ENCODE results near the gene SNRPA. TPM values are rescaled to one million over a fixed set of nuclear protein-coding genes. Genes with fewer than 3 reads are reported as not detected.

SNRPA gene
- total and polyA plus RNA-seq, 2 of the 13 experiments (the other 11 are each of a cell fraction or from before 2014, with no cell fraction given) = 59.6 to 162 TPM

DNA sequence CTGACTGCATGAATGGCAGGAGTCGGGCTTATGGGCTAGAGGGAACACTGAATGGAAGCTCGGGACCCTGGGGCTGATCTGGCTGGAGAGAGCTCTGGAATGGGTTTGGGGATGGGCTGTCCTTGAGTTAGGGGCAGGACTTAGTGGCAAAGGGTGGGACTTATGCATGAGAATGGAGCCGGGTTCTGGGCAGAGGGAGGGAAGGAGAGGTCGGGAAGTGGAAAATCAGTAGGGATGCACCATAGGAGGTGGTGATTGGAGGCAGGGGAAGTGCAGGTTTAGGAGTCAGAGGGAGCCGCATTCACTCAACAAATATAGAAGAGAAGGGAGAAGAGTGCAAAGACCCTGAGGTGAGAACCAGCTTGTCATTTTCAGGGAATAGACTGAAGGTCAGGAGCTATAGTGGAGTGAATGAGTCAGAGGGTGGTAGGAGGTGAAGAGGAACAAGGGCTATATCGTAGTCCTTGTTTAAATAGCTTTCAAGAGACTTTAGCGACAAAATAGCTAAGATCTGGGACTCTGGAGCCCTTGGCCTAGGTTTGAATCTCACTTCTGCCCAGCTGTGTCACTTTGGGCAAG lies 27.8 kb downstream of the SNRPA start (continued):
- TF ChIP-seq ZNF607 (CRISPR knock-in tag; IDR thresholded peaks at IDR 0.05; ENCODE audit: borderline replicate concordance) = peak; percentile 18; the same call in 1 of the 2 replicates

DNA sequence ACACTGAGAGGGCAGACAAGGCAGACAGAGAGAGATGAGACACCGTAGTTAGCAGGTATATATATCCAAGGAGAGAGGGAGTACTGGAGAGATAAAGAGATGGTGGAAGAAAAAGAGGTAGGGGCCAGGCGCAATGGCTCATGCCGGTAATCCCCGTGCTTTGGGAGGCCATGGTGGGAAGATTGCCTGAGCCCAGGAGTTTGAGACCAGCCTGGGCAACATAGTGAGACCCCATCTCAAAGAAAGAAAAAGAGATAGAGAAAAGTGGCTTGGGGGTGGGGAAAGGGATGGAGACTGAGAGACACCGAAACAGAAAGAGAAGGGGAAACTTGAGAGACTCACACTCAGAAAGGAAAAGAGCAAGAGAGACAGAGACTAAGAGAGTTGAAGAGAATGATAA lies 29.6 kb downstream of the SNRPA start:
- H3K79me2 ChIP-seq (ENCODE audit: insufficient read depth, low read length) = no peaks in the 10 kb centered on the region
- H3K9ac ChIP-seq (ENCODE audit: insufficient read depth, low read depth, low read length) = no peak overlapping the region
- in situ Hi-C loops (cut with HindIII; ENCODE audit: extremely low pct_ligation_motif_present, low pct_unique_long_range_greater_than_20kb) (no loop called here), intact Hi-C loops (cut with micrococcal nuclease; ENCODE audit: unreplicated experiment) (no loop called here)
- BruUV-seq (replicated peaks) = no TSS peak
- no peaks in the 10 kb centered on the region for H3K36me3 ChIP-seq (replicated peaks in 1 of 2; ENCODE audit: control insufficient read depth in 1 of 2, insufficient read depth in 2 of 2, low read length in 2 of 2)
- no peaks in the 10 kb centered on the region; a peak in 1 of 5 replicates for H3K27me3 ChIP-seq (ENCODE audit: control insufficient read depth in 1 of 2, insufficient read depth in 2 of 2, low read length in 2 of 2)
- H4K20me1 ChIP-seq (ENCODE audit: insufficient read depth, low read length) = no peaks in the 10 kb centered on the region
- peaks cover 22% of the 10 kb centered on the region for H3K4me1 ChIP-seq (ENCODE audit: insufficient read depth, low read length)
- FAIRE-seq (no peak), ATAC-seq (no peak), DNase-seq (ENCODE audit: low spot score) (no peak)
- TF ChIP-seq ZNF616 (CRISPR knock-in tag; IDR thresholded peaks at IDR 0.05; ENCODE audit: low read depth) (no peak), ZNF317 (CRISPR knock-in tag; IDR thresholded peaks at IDR 0.05) (no peak), ZNF274 (CRISPR knock-in tag; IDR thresholded peaks at IDR 0.05) (no peak), ZNF468 (CRISPR knock-in tag; IDR thresholded peaks at IDR 0.05) (no peak), ZNF564 (CRISPR knock-in tag; IDR thresholded peaks at IDR 0.05) (no peak), ZNF225 (CRISPR knock-in tag; IDR thresholded peaks at IDR 0.05) (no peak), MAFK (conservative IDR thresholded peaks at IDR 0.05 in 1 of 2, IDR thresholded peaks at IDR 0.05 in 1 of 2; ENCODE audit: low read length in 2 of 2) (no peak), WIZ (CRISPR knock-in tag; IDR thresholded peaks at IDR 0.05) (no peak), ZNF143 (CRISPR knock-in tag; IDR thresholded peaks at IDR 0.05) (no peak), ZBTB46 (CRISPR knock-in tag; IDR thresholded peaks at IDR 0.05; ENCODE audit: borderline replicate concordance) (no peak)
- TF ChIP-seq, protein P1, sequence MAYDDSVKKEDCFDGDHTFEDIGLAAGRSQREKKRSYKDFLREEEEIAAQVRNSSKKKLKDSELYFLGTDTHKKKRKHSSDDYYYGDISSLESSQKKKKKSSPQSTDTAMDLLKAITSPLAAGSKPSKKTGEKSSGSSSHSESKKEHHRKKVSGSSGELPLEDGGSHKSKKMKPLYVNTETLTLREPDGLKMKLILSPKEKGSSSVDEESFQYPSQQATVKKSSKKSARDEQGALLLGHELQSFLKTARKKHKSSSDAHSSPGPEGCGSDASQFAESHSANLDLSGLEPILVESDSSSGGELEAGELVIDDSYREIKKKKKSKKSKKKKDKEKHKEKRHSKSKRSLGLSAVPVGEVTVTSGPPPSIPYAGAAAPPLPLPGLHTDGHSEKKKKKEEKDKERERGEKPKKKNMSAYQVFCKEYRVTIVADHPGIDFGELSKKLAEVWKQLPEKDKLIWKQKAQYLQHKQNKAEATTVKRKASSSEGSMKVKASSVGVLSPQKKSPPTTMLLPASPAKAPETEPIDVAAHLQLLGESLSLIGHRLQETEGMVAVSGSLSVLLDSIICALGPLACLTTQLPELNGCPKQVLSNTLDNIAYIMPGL (CRISPR knock-in tag; IDR thresholded peaks at IDR 0.05; ENCODE audit: borderline replicate concordance in 1 of 2, low read depth in 1 of 2) = no peak
- TF ChIP-seq, protein P2, sequence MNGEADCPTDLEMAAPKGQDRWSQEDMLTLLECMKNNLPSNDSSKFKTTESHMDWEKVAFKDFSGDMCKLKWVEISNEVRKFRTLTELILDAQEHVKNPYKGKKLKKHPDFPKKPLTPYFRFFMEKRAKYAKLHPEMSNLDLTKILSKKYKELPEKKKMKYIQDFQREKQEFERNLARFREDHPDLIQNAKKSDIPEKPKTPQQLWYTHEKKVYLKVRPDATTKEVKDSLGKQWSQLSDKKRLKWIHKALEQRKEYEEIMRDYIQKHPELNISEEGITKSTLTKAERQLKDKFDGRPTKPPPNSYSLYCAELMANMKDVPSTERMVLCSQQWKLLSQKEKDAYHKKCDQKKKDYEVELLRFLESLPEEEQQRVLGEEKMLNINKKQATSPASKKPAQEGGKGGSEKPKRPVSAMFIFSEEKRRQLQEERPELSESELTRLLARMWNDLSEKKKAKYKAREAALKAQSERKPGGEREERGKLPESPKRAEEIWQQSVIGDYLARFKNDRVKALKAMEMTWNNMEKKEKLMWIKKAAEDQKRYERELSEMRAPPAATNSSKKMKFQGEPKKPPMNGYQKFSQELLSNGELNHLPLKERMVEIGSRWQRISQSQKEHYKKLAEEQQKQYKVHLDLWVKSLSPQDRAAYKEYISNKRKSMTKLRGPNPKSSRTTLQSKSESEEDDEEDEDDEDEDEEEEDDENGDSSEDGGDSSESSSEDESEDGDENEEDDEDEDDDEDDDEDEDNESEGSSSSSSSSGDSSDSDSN (CRISPR knock-in tag; IDR thresholded peaks at IDR 0.05) = no peak
- ChIA-PET CTCF (ENCODE audit: low intra/inter-chr PET ratio, low total read pairs) (no interaction called here), POLR2A (no interaction called here)
- no peak overlapping the region for H3K4me2 ChIP-seq (ENCODE audit: low read depth, low read length)
- no peaks in the 10 kb centered on the region for H3K9me3 ChIP-seq (ENCODE audit: low read length)
- H3K4me3 ChIP-seq (replicated peaks in 1 of 3; ENCODE audit: insufficient read depth in 1 of 3, low read depth in 2 of 3, low read length in 3 of 3) = no peak overlapping the region
- no peak overlapping the region for H3K27ac ChIP-seq (ENCODE audit: extremely low read length, insufficient read depth, low read length)
- H2AFZ ChIP-seq (ENCODE audit: low read length) = no peak overlapping the region
- 94% methylated on average over 5 of the region's 5 CpGs for WGBS (ENCODE audit: low lambda C conversion rate)

All from HepG2 (cell line).